H9 (cell line): Measurements from ENCODE around the gene PHACTR4. TPM values are rescaled to one million over a fixed set of nuclear protein-coding genes. Genes with fewer than 3 reads are reported as not detected.
"Not testable (repeated sequence)": the region's sequence is repeated elsewhere in the genome, so short reads cannot be mapped to it uniquely, and the experiment has no call there.

Source experiments
- DNase-seq: peaks from one replicate; pipeline ENCODE4 v3.0.0-alpha.2; 2017
- H2AFZ ChIP-seq: one replicate; pipeline ENCODE4 v1.6.1; 2013; ENCODE audit warnings: mild to moderate bottlenecking, low read length, control low read depth, moderate library complexity
- H2AK5ac ChIP-seq: 2 replicates; pipeline ENCODE4 v1.6.1; 2013; ENCODE audit warnings: low read length, control low read depth, mixed read lengths; ENCODE audit not compliant: insufficient read length
- H2BK120ac ChIP-seq: one replicate; pipeline ENCODE4 v1.6.1; 2013; ENCODE audit warnings: low read depth, mild to moderate bottlenecking, low read length, control low read depth, inconsistent platforms; ENCODE audit not compliant: poor library complexity, severe bottlenecking
- H2BK12ac ChIP-seq: 2 replicates; pipeline ENCODE4 v1.6.1; 2013; ENCODE audit warnings: low read length, control low read depth, mixed read lengths, low read depth; ENCODE audit not compliant: insufficient read length
- H2BK15ac ChIP-seq: 2 replicates; pipeline ENCODE4 v1.6.1; 2013; ENCODE audit warnings: low read depth, low read length, control low read depth
- H2BK20ac ChIP-seq: one replicate; pipeline ENCODE4 v1.6.1; 2013; ENCODE audit warnings: low read depth, mild to moderate bottlenecking, low read length, control low read depth, inconsistent platforms; ENCODE audit not compliant: poor library complexity, severe bottlenecking
- H2BK5ac ChIP-seq: 2 replicates; pipeline ENCODE4 v1.6.1; 2013; ENCODE audit warnings: low read length, control low read depth, mixed read lengths; ENCODE audit not compliant: insufficient read length
- H3K14ac ChIP-seq: 2 replicates; pipeline ENCODE4 v1.6.1; 2013; ENCODE audit warnings: low read length, control low read depth; ENCODE audit not compliant: insufficient read depth
- H3K18ac ChIP-seq: 2 replicates; pipeline ENCODE4 v1.6.1; 2013; ENCODE audit warnings: low read depth, mild to moderate bottlenecking, mixed read lengths, low read length, control low read depth; ENCODE audit not compliant: insufficient read length
- H3K23ac ChIP-seq: 2 replicates; pipeline ENCODE4 v1.6.1; 2013; ENCODE audit warnings: low read length, control low read depth, mixed read lengths, low read depth; ENCODE audit not compliant: insufficient read length
- H3K23me2 ChIP-seq: 2 replicates; pipeline ENCODE4 v1.6.1; 2013; ENCODE audit warnings: low read depth, mild to moderate bottlenecking, mixed read lengths, low read length, control low read depth; ENCODE audit not compliant: insufficient read length, poor library complexity, severe bottlenecking
- H3K27ac ChIP-seq: 2 replicates; pipeline ENCODE4 v1.5.1; 2013; ENCODE audit warnings: low read length, control low read depth, mixed read lengths, low read depth; ENCODE audit not compliant: insufficient read length
- H3K27me3 ChIP-seq: 2 replicates; pipeline ENCODE4 v1.6.1; 2013; ENCODE audit warnings: low read length, control low read depth, inconsistent platforms; ENCODE audit not compliant: insufficient read depth
- H3K4ac ChIP-seq: 2 replicates; pipeline ENCODE4 v1.6.1; 2013; ENCODE audit warnings: low read depth, mild to moderate bottlenecking, control low read depth, inconsistent platforms, low read length, moderate library complexity
- H3K4me1 ChIP-seq: 2 replicates; pipeline ENCODE4 v1.6.1; 2013; ENCODE audit warnings: low read length, control low read depth, inconsistent platforms; ENCODE audit not compliant: insufficient read depth
- H3K4me2 ChIP-seq: 2 replicates; pipeline ENCODE4 v1.6.1; 2013; ENCODE audit warnings: low read length, control low read depth, mixed read lengths; ENCODE audit not compliant: insufficient read length, insufficient read depth
- H3K56ac ChIP-seq: 2 replicates; pipeline ENCODE4 v1.6.1; 2013; ENCODE audit warnings: low read depth, mild to moderate bottlenecking, mixed read lengths, low read length, control low read depth; ENCODE audit not compliant: insufficient read length
- H3K79me1 ChIP-seq: 2 replicates; pipeline ENCODE4 v1.6.1; 2013; ENCODE audit warnings: low read depth, mild to moderate bottlenecking, moderate library complexity, low read length, control low read depth, inconsistent platforms; ENCODE audit not compliant: insufficient read depth, poor library complexity, severe bottlenecking
- H3K79me2 ChIP-seq: 2 replicates; pipeline ENCODE4 v1.6.1; 2013; ENCODE audit warnings: low read length, control low read depth, inconsistent platforms; ENCODE audit not compliant: insufficient read depth
- H3K9ac ChIP-seq: 2 replicates; pipeline ENCODE4 v1.6.1; 2013; ENCODE audit warnings: low read length, control low read depth, mixed read lengths; ENCODE audit not compliant: insufficient read length; ENCODE audit errors: extremely low read depth
- H3K9me3 ChIP-seq: one replicate; pipeline ENCODE4 v1.6.1; 2013; ENCODE audit warnings: low read depth, low read length, inconsistent platforms; ENCODE audit not compliant: control insufficient read depth
- H3T11ph ChIP-seq: one replicate; pipeline ENCODE4 v1.6.1; 2013; ENCODE audit warnings: mild to moderate bottlenecking, low read length, control low read depth, inconsistent platforms
- H4K20me1 ChIP-seq: one replicate; pipeline ENCODE4 v1.6.1; 2013; ENCODE audit not compliant: control insufficient read depth, insufficient read length, insufficient read depth
- H4K5ac ChIP-seq: 2 replicates; pipeline ENCODE4 v1.6.1; 2013; ENCODE audit warnings: low read depth, mild to moderate bottlenecking, mixed read lengths, low read length, control low read depth; ENCODE audit not compliant: insufficient read length
- H4K8ac ChIP-seq: replicated peaks from 2 replicates; pipeline ENCODE4 v1.6.1; 2013; ENCODE audit warnings: low read length, control low read depth, mixed read lengths, low read depth; ENCODE audit not compliant: insufficient read length
- H4K91ac ChIP-seq: 2 replicates; pipeline ENCODE4 v1.6.1; 2013; ENCODE audit warnings: low read depth, mild to moderate bottlenecking, moderate library complexity, mixed read lengths, low read length, control low read depth; ENCODE audit not compliant: insufficient read length
- H3K27ac Mint-ChIP-seq, 3 experiments: 2 replicates in 2 of 3; 3 replicates in 1 of 3; pipeline ENCODE4 v1.8.0; 2020 to 2021; ENCODE audit warnings: mixed read lengths in 3 of 3, mild to moderate bottlenecking in 1 of 3, moderate library complexity in 1 of 3
- H3K27me3 Mint-ChIP-seq: 2 replicates; pipeline ENCODE4 v1.8.0; 2021; ENCODE audit warnings: low read depth, mild to moderate bottlenecking, moderate library complexity, mixed read lengths
- H3K36me3 Mint-ChIP-seq, 3 experiments: 2 replicates in 2 of 3; 3 replicates in 1 of 3; pipeline ENCODE4 v1.8.0; 2020 to 2021; ENCODE audit warnings: low read depth in 3 of 3, mixed read lengths in 3 of 3; ENCODE audit not compliant: insufficient read depth in 1 of 3
- H3K4me1 Mint-ChIP-seq, 2 experiments: 2 replicates each; pipeline ENCODE4 v1.8.0; 2020; ENCODE audit warnings: mixed read lengths in 2 of 2
- H3K4me3 Mint-ChIP-seq, 2 experiments: 2 replicates in 1 of 2; 3 replicates in 1 of 2; pipeline ENCODE4 v1.8.0; 2020 to 2021; ENCODE audit warnings: mild to moderate bottlenecking in 2 of 2, mixed read lengths in 2 of 2, moderate library complexity in 1 of 2
- H3K9me3 Mint-ChIP-seq, 2 experiments: 2 replicates in 1 of 2; 3 replicates in 1 of 2; pipeline ENCODE4 v1.8.0; 2020; ENCODE audit warnings: mild to moderate bottlenecking in 2 of 2, mixed read lengths in 2 of 2, moderate library complexity in 1 of 2
- WGBS: extraction: QIAGEN DNeasy Blood & Tissue Kit; methylation state at CpG from one replicate; pipeline ENCODE4 v1.1.7; 2013; ENCODE audit warnings: missing lambda C conversion rate, low lambda C conversion rate, mixed read lengths; ENCODE audit not compliant: insufficient read length; ENCODE audit errors: extremely low coverage; 5-methylcytosine and 5-hydroxymethylcytosine counted together
- total RNA-seq: library from RNA; stranded (reverse); gene quantifications from 2 replicates; pipeline ENCODE4 v1.2.1, GENCODE V29; 2021
- TF ChIP-seq, protein P1 (sequence below): fragments of 200-600 bp; sonication (generic); conservative IDR thresholded peaks from 3 replicates; pipeline ENCODE4 v1.8.0; 2021; ENCODE audit warnings: antibody characterized with exemption, mild to moderate bottlenecking

Gene PHACTR4
- total RNA-seq, 1 experiment from 2014 or later, result 54.0 TPM

GRCh38 chr1:28512058-28512611 is 142.6 kb downstream of the PHACTR4 start:
- H4K5ac ChIP-seq, result no peak overlapping the region
- no peaks in the 10 kb centered on the region for H3K27me3 ChIP-seq
- no peak overlapping the region for H3K4ac ChIP-seq
- no peak overlapping the region for H2AFZ ChIP-seq
- peaks cover 2% of the 10 kb centered on the region; the same call in 1 of the 2 replicates for H3K4me1 ChIP-seq
- WGBS, result no CpG with 5 or more reads among the region's 7 CpGs
- no peak overlapping the region for H3K14ac ChIP-seq
- H3K18ac ChIP-seq, result no peak overlapping the region
- H3K4me2 ChIP-seq, result no peak overlapping the region
- no peaks in the 10 kb centered on the region for H3K79me2 ChIP-seq
- no peak overlapping the region for H2BK12ac ChIP-seq
- no peak overlapping the region for H3K27ac ChIP-seq
- H3K9me3 ChIP-seq, result no peaks in the 10 kb centered on the region
- H2BK120ac ChIP-seq, result no peak overlapping the region
- H3K23ac ChIP-seq, result no peak overlapping the region
- no peaks in the 10 kb centered on the region for H3K79me1 ChIP-seq
- no peak overlapping the region for H4K8ac ChIP-seq
- H2BK5ac ChIP-seq, result no peak overlapping the region
- no peak overlapping the region for H4K91ac ChIP-seq
- peak overlapping the region; percentile 46 to 97 (median 92); a peak in 6 of 7 replicates for H3K27ac Mint-ChIP-seq
- H3K4me3 Mint-ChIP-seq, result peak overlapping the region; percentile 4 to 43; a peak in 2 of 5 replicates
- H3K56ac ChIP-seq, result no peak overlapping the region
- H3K27me3 Mint-ChIP-seq, result peaks cover 44% of the 10 kb centered on the region
- DNase-seq, result no peak
- H3K36me3 Mint-ChIP-seq, result peaks cover 52 to 67% (median 63%) of the 10 kb centered on the region in 3 experiments
- no peak overlapping the region for H2AK5ac ChIP-seq
- H2BK15ac ChIP-seq, result no peak overlapping the region
- H3K4me1 Mint-ChIP-seq, result peaks cover 18 to 31% of the 10 kb centered on the region in 2 experiments
- TF ChIP-seq, protein P1, sequence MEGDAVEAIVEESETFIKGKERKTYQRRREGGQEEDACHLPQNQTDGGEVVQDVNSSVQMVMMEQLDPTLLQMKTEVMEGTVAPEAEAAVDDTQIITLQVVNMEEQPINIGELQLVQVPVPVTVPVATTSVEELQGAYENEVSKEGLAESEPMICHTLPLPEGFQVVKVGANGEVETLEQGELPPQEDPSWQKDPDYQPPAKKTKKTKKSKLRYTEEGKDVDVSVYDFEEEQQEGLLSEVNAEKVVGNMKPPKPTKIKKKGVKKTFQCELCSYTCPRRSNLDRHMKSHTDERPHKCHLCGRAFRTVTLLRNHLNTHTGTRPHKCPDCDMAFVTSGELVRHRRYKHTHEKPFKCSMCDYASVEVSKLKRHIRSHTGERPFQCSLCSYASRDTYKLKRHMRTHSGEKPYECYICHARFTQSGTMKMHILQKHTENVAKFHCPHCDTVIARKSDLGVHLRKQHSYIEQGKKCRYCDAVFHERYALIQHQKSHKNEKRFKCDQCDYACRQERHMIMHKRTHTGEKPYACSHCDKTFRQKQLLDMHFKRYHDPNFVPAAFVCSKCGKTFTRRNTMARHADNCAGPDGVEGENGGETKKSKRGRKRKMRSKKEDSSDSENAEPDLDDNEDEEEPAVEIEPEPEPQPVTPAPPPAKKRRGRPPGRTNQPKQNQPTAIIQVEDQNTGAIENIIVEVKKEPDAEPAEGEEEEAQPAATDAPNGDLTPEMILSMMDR, result no peak
- no peaks in the 10 kb centered on the region; a peak in 1 of 5 replicates for H3K9me3 Mint-ChIP-seq
- peaks cover 4% of the 10 kb centered on the region for H3K23me2 ChIP-seq
- peaks cover 3% of the 10 kb centered on the region for H4K20me1 ChIP-seq
- no peak overlapping the region for H3K9ac ChIP-seq
- H3T11ph ChIP-seq, result no peak overlapping the region
- H2BK20ac ChIP-seq, result no peak overlapping the region

DNA sequence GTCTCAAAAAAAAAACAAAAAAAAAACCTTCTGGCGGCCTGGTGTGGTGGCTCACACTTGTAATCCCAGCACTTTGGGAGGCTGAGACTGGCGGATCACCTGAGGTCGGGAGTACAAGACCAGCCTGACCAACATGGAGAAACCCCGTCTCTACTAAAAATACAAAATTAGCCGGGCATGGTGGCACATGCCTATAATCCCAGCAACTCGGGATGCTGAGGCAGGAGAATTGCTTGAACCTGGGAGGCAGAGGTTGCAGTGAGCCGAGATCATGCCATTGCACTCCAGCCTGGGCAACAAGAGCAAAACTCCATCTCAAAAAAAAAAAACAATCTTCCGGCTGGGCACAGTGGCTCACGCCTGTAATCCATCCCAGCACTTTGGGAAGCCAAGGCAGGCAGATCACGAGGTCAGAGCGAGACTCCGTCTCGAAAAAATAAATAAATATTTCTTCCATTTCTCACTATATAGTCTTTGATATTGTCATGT is 144.9 kb downstream of the PHACTR4 start:
- not testable (repeated sequence) for H3K79me2 ChIP-seq, H4K8ac ChIP-seq, H3K4me2 ChIP-seq, H3K27me3 ChIP-seq, DNase-seq, H3K56ac ChIP-seq, H3K4me1 ChIP-seq, H4K5ac ChIP-seq, H3K27ac ChIP-seq, H3K9ac ChIP-seq, H2AK5ac ChIP-seq, H2BK20ac ChIP-seq, H3T11ph ChIP-seq, H3K79me1 ChIP-seq, H3K14ac ChIP-seq, H2BK120ac ChIP-seq, H3K23me2 ChIP-seq, H2BK5ac ChIP-seq, H2BK15ac ChIP-seq, H3K18ac ChIP-seq, H3K4ac ChIP-seq, H2BK12ac ChIP-seq, H3K23ac ChIP-seq, H2AFZ ChIP-seq, H4K91ac ChIP-seq, H3K9me3 Mint-ChIP-seq, H4K20me1 ChIP-seq, H3K9me3 ChIP-seq
- Mint-ChIP-seq H3K4me1 (peaks cover 21 to 28% of the 10 kb centered on the region in 2 experiments), H3K27ac (peak overlapping the region in 2 of 3 experiments; percentile 16 to 90; a peak in 3 of 7 replicates), H3K4me3 (peak overlapping the region; percentile 18 to 62; a peak in 3 of 5 replicates), H3K36me3 (peaks cover 28 to 47% (median 45%) of the 10 kb centered on the region in 3 experiments), H3K27me3 (peaks cover 26% of the 10 kb centered on the region)
- no CpG with 5 or more reads among the region's 13 CpGs for WGBS
